A549 (cell line): ENCODE data around the gene PCSK5.

Experiments used
- CEBPB ChIP-seq, 2 experiments: fragments of >200 bp in 1 of 2; sonication (Bioruptor Twin) in 1 of 2; formaldehyde crosslinking in 1 of 2; IDR thresholded peaks; 2 replicates each; pipeline ENCODE4 v1.6.1; 2012 to 2016
- CTCF ChIP-seq: fragments of >200 bp; sonication (Bioruptor Twin); formaldehyde crosslinking; IDR thresholded peaks from 3 replicates; pipeline ENCODE4 v1.5.1; 2016
- E2F6 ChIP-seq: IDR thresholded peaks from 2 replicates; pipeline ENCODE4 v1.6.1; 2012; ENCODE audit warnings: low read depth, borderline replicate concordance
- EHF ChIP-seq: fragments of 250-450 bp; sonication (Bioruptor Pico); IDR thresholded peaks from 2 replicates; pipeline ENCODE4 v1.5.0; 2020; ENCODE audit warnings: mild to moderate bottlenecking
- EHMT2 ChIP-seq: fragments of 200-600 bp; sonication (generic); IDR thresholded peaks from 2 replicates; pipeline ENCODE4 v1.6.1; 2016; ENCODE audit warnings: antibody characterized with exemption, low read depth, mild to moderate bottlenecking, moderate library complexity
- JUNB ChIP-seq: fragments of >200 bp; sonication (Bioruptor Twin); formaldehyde crosslinking; IDR thresholded peaks from 2 replicates; pipeline ENCODE4 v1.6.1; 2016
- MAFK ChIP-seq: fragments of 450-650 bp; IDR thresholded peaks from 2 replicates; pipeline ENCODE4 v1.6.1; 2014; ENCODE audit not compliant: partially characterized antibody
- MAX ChIP-seq: IDR thresholded peaks from 2 replicates; pipeline ENCODE4 v1.6.1; 2012
- POLR2A ChIP-seq: IDR thresholded peaks from 2 replicates; pipeline ENCODE4 v1.6.1; 2012; ENCODE audit warnings: mild to moderate bottlenecking, low read length
- RAD21 ChIP-seq, 2 experiments: fragments of >200 bp in 1 of 2; sonication (Bioruptor Twin) in 1 of 2; formaldehyde crosslinking in 1 of 2; IDR thresholded peaks in 1 of 2; conservative IDR thresholded peaks in 1 of 2; 2 replicates in 1 of 2; 3 replicates in 1 of 2; pipeline ENCODE4 v1.6.1; 2012 to 2018; ENCODE audit warnings: inconsistent platforms in 1 of 2
- REST ChIP-seq: fragments of 200-600 bp; sonication (generic); IDR thresholded peaks from 2 replicates; pipeline ENCODE4 v1.6.1; 2016; ENCODE audit warnings: antibody characterized with exemption, mild to moderate bottlenecking, moderate library complexity

GRCh38 chr9:75845806-75846205 is 44.7 kb upstream of the PCSK5 start:
- TF ChIP-seq JUNB, result no peak
- TF ChIP-seq EHF (CRISPR knock-in tag), result no peak
- no peak for TF ChIP-seq REST
- TF ChIP-seq RAD21 (conservative IDR thresholded peaks at IDR 0.05 in 1 of 2, IDR thresholded peaks at IDR 0.05 in 1 of 2), result no peak
- TF ChIP-seq MAX, result no peak
- no peak for TF ChIP-seq CTCF
- no peak for TF ChIP-seq POLR2A
- TF ChIP-seq CEBPB (IDR thresholded peaks at IDR 0.05), result no peak
- no peak for TF ChIP-seq E2F6
- TF ChIP-seq EHMT2, result no peak
- no peak for TF ChIP-seq MAFK
